ENCODE data around the gene RGS14.

DNA sequence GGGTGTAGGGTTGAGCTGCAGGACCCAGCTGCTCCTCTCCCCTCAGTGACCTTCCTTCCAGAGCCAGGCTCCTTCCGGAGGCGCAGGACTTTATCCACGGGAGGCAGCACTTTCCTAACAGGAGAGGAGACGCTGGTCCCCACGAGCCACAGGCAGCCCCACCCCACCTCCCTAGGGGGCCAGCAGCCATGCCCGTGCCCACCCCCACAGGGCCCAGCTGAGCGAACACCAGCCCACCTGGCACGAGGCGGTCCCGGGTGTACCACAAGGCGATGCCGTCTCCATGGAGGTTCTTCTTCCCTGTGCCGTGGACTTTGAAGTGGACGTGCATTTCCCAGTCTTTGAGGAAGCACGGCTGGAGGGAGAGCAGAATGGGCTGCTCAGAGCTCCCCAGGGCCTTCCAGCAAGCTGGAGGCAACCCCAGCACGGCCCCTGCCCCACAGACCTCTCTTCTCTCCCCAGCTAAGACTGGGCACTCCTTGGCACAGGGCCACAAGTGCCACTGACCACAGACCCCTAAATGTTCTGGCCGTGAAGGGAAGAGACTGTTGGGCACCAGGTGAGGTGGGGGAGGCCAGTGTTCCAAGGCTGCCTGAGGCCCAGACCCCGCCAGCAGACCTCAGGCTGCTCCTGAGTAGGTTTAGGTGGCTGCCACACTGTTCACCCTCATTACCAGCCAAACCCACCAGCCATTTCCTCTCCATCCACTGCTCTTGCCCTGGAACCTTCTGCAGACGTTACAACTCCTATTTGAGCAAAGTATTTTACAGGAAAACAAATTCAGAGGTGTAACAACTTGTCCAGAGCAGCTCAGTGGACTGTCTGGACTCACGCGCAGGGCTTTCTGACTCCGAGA, 19.2 kb upstream of the RGS14 start:
- TF ChIP-seq EZH2 (IDR thresholded peaks at IDR 0.05), result no peak
- TF ChIP-seq POLR2AphosphoS5 (IDR thresholded peaks at IDR 0.05; ENCODE audit: borderline replicate concordance, low read depth, low read length), result no peak
